ENCODE data around the gene SH3GL3.

SH3GL3 gene

GRCh38 chr15:83510001-83510400 lies 62.9 kb downstream of the SH3GL3 start:
- DNase-seq = no peak

GRCh38 chr15:83512459-83512858 lies 65.3 kb downstream of the SH3GL3 start:
- DNase-seq = no peak

GRCh38 chr15:83514584-83514983 lies 67.4 kb downstream of the SH3GL3 start:
- no peak for DNase-seq

- no peak for DNase-seq
Observed at GRCh38 chr15:83515164-83515563, 68.0 kb downstream of the SH3GL3 start.

GRCh38 chr15:83516935-83517334 lies 69.8 kb downstream of the SH3GL3 start:
- no peak for DNase-seq

- DNase-seq = no peak
Observed at GRCh38 chr15:83526319-83526718, 79.2 kb downstream of the SH3GL3 start.

- DNase-seq = no peak
Observed at GRCh38 chr15:83533410-83533962, 86.3 kb downstream of the SH3GL3 start.

- DNase-seq = no peak
Observed at GRCh38 chr15:83537606-83538005, 90.5 kb downstream of the SH3GL3 start.

GRCh38 chr15:83538682-83539081 lies 91.5 kb downstream of the SH3GL3 start:
- DNase-seq = no peak

GRCh38 chr15:83545804-83546511 lies 98.8 kb downstream of the SH3GL3 start:
- DNase-seq = no peak

GRCh38 chr15:83546512-83546888 lies 99.4 kb downstream of the SH3GL3 start:
- no peak for DNase-seq

GRCh38 chr15:83547168-83547567 lies 100.0 kb downstream of the SH3GL3 start:
- DNase-seq = no peak

GRCh38 chr15:83549623-83550022 lies 102.5 kb downstream of the SH3GL3 start:
- DNase-seq = no peak

- no peak for DNase-seq
Observed at GRCh38 chr15:83554558-83554957, 107.4 kb downstream of the SH3GL3 start.

GRCh38 chr15:83555383-83555782 lies 108.2 kb downstream of the SH3GL3 start:
- DNase-seq = no peak

GRCh38 chr15:83556068-83556467 lies 108.9 kb downstream of the SH3GL3 start:
- DNase-seq = no peak

- DNase-seq = no peak
Observed at GRCh38 chr15:83556754-83557153, 109.6 kb downstream of the SH3GL3 start.

GRCh38 chr15:83558146-83558545 lies 111.0 kb downstream of the SH3GL3 start:
- DNase-seq = no peak

GRCh38 chr15:83559310-83559966 lies 112.3 kb downstream of the SH3GL3 start:
- DNase-seq = peak; percentile 7

GRCh38 chr15:83561661-83562060 lies 114.5 kb downstream of the SH3GL3 start:
- DNase-seq = no peak

GRCh38 chr15:83565138-83565537 lies 118.0 kb downstream of the SH3GL3 start:
- no peak for DNase-seq

- peak; percentile 16 for DNase-seq
Observed at GRCh38 chr15:83565553-83566159, 118.5 kb downstream of the SH3GL3 start.

GRCh38 chr15:83567318-83567717 lies 120.2 kb downstream of the SH3GL3 start:
- no peak for DNase-seq

- DNase-seq = no peak
Observed at GRCh38 chr15:83569341-83569740, 122.2 kb downstream of the SH3GL3 start.

Data from NCI-H748 treated with DMSO at 0.1 percent for 48 hours (cell line).